K562 (cell line): ENCODE measurements around the gene VSNL1.

ENCODE experiments used
- ARNT ChIP-seq, 2 experiments: fragments of 450-650 bp; IDR thresholded peaks; 2 replicates each; pipeline ENCODE4 v1.6.1; 2016; ENCODE audit warnings: mild to moderate bottlenecking in 1 of 2
- CBX1 ChIP-seq: sonication (generic); IDR thresholded peaks from 2 replicates; pipeline ENCODE4 v1.6.1; 2016; ENCODE audit warnings: antibody characterized with exemption, low read depth, mild to moderate bottlenecking
- CTCF ChIP-seq, 3 experiments: IDR thresholded peaks in 2 of 3; conservative IDR thresholded peaks in 1 of 3; 2 replicates each; pipeline ENCODE4 v1.5.1; 2011 to 2012; ENCODE audit warnings: low read length in 3 of 3, mild to moderate bottlenecking in 3 of 3, control low read depth in 2 of 3, improper control_type of control experiment in 1 of 3, inconsistent platforms in 1 of 3, low read depth in 1 of 3, mixed read lengths in 1 of 3, moderate library complexity in 1 of 3; ENCODE audit not compliant: insufficient read depth in 2 of 3
- EGR1 ChIP-seq: fragments of 450-650 bp; conservative IDR thresholded peaks from 2 replicates; pipeline ENCODE4 v1.6.1; 2017; ENCODE audit warnings: mild to moderate bottlenecking
- GTF2E2 ChIP-seq: fragments of 200-800 bp; sonication (Bioruptor generic); IDR thresholded peaks from 2 replicates; pipeline ENCODE4 v1.6.1; 2016; ENCODE audit warnings: missing genetic modification characterization, missing compliant biosample characterization
- KDM5B ChIP-seq: fragments of 200-600 bp; sonication (generic); IDR thresholded peaks from 2 replicates; pipeline ENCODE4 v1.6.1; 2012; ENCODE audit warnings: low read depth, mild to moderate bottlenecking, moderate library complexity, low read length, control low read depth, inconsistent platforms; ENCODE audit not compliant: insufficient replicate concordance
- NCOA2 ChIP-seq, 2 experiments: fragments of 450-650 bp; IDR thresholded peaks; 2 replicates each; pipeline ENCODE4 v1.6.1; 2018; ENCODE audit warnings: mild to moderate bottlenecking in 2 of 2, moderate library complexity in 1 of 2; ENCODE audit not compliant: partially characterized antibody in 2 of 2
- PHF21A ChIP-seq: fragments of 450-650 bp; IDR thresholded peaks from 2 replicates; pipeline ENCODE4 v1.6.1; 2017; ENCODE audit warnings: low read depth, borderline replicate concordance
- POLR2A ChIP-seq: fragments of 450-650 bp; conservative IDR thresholded peaks from 2 replicates; pipeline ENCODE4 v1.6.1; 2016
- REST ChIP-seq, 2 experiments: fragments of 450-650 bp; formaldehyde crosslinking in 1 of 2; IDR thresholded peaks; 2 replicates each; pipeline versions ENCODE4 v1.4.0 to v1.6.1; 2014 to 2020; ENCODE audit warnings: mild to moderate bottlenecking in 2 of 2, borderline replicate concordance in 1 of 2, low read depth in 1 of 2
- RHOXF2B ChIP-seq: fragments of 250-450 bp; sonication (Bioruptor Pico); conservative IDR thresholded peaks from 2 replicates; pipeline ENCODE4 v1.5.1; 2021
- RNF2 ChIP-seq: sonication (generic); IDR thresholded peaks from 2 replicates; pipeline ENCODE4 v1.6.1; 2016
- SRF ChIP-seq, 2 experiments: fragments of 250-450, 450-650 bp in 1 of 2; sonication (Bioruptor Pico) in 1 of 2; sonication (generic) in 1 of 2; formaldehyde crosslinking; IDR thresholded peaks; 2 replicates each; pipeline versions ENCODE4 v1.5.0 to v1.5.1; 2020 to 2022; ENCODE audit warnings: mild to moderate bottlenecking in 1 of 2, missing genetic modification reagents in 1 of 2
- ZNF23 ChIP-seq: fragments of 250-450 bp; sonication (Bioruptor Pico); IDR thresholded peaks from 2 replicates; pipeline ENCODE4 v1.4.0; 2020; ENCODE audit warnings: mild to moderate bottlenecking

- TF ChIP-seq POLR2A (no peak), CTCF (IDR thresholded peaks at IDR 0.05 in 2 of 3, conservative IDR thresholded peaks at IDR 0.05 in 1 of 3; ENCODE audit: insufficient read depth in 2 of 3, low read depth in 1 of 3, low read length in 3 of 3) (no peak), ZNF23 (no peak), CBX1 (no peak), EGR1 (no peak), KDM5B (no peak), GTF2E2 (tag) (no peak), NCOA2 (IDR thresholded peaks at IDR 0.05; ENCODE audit: partially characterized antibody in 2 of 2) (no peak), REST (IDR thresholded peaks at IDR 0.05; ENCODE audit: borderline replicate concordance) (no peak), REST (CRISPR knock-in tag; IDR thresholded peaks at IDR 0.05; ENCODE audit: low read depth) (no peak), RNF2 (no peak), PHF21A (no peak), RHOXF2B (CRISPR knock-in tag) (no peak), SRF (CRISPR knock-in tag; IDR thresholded peaks at IDR 0.05) (no peak), ARNT (IDR thresholded peaks at IDR 0.05) (no peak)
These were observed 42.7 kb downstream of the VSNL1 start for GRCh38 chr2:17583166-17583565.
